ENCODE results near the gene PHF1.

The PHF1 gene

DNA sequence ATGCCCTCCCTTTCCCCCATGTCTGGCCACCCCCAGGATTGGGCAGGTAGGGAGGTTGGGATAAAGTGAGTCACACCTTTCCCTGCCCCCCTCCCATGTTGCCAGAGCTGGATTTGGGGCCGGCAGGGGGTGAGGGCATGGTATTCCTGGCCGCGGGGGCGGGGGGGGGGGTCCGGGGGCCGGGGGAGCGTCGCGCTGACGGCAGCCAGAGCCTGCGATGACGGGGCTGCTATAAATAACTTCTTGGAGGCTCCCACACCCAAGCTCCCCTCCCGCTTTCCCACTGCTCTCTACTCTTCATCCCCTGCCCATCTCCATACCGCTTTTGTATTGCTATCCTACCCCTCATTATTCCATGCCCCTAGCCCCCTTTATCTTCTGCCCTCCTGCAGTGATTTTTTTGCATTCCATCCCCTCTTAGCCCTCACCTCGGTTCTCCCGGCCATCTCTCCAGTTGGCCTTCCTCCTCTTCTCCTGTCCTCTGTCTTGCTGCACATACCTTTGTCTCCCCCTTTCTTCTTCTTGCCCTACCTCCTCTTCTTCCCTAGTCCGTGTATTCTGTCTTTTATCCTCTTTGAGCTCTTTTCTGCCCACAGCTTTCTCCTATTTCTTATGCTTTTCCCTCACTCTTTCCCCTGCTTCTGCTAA lies 22.9 kb downstream of the PHF1 start:
- DNase-seq, result no peak

DNA sequence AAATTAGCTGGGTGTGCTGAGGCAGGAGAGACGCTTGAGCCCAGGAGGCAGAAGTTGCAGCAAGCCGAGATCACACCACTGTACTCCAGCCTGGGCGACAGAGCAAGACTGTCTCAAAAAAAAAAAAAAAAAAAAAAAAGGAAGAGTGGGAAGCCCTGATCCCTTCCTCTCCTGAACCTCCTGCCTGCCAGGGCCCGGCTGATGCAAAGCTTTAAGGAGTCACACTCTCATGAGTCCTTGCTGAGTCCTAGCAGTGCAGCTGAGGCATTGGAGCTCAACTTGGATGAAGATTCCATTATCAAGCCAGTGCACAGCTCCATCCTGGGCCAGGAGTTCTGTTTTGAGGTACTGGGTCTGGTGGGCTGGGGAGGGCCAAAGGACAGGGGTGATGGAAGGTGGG lies 24.1 kb downstream of the PHF1 start:
- no peak for DNase-seq

DNA sequence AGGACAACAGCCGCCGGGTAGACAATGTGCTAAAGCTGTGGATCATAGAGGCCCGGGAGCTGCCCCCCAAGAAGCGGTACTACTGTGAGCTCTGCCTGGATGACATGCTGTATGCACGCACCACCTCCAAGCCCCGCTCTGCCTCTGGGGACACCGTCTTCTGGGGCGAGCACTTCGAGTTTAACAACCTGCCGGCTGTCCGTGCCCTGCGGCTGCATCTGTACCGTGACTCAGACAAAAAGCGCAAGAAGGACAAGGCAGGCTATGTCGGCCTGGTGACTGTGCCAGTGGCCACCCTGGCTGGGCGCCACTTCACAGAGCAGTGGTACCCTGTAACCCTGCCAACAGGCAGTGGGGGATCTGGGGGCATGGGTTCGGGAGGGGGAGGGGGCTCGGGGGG lies 26.9 kb downstream of the PHF1 start:
- DNase-seq, result no peak

- no peak for DNase-seq
Measured at GRCh38 chr6:33438978-33439594, 28.3 kb downstream of the PHF1 start.

DNA sequence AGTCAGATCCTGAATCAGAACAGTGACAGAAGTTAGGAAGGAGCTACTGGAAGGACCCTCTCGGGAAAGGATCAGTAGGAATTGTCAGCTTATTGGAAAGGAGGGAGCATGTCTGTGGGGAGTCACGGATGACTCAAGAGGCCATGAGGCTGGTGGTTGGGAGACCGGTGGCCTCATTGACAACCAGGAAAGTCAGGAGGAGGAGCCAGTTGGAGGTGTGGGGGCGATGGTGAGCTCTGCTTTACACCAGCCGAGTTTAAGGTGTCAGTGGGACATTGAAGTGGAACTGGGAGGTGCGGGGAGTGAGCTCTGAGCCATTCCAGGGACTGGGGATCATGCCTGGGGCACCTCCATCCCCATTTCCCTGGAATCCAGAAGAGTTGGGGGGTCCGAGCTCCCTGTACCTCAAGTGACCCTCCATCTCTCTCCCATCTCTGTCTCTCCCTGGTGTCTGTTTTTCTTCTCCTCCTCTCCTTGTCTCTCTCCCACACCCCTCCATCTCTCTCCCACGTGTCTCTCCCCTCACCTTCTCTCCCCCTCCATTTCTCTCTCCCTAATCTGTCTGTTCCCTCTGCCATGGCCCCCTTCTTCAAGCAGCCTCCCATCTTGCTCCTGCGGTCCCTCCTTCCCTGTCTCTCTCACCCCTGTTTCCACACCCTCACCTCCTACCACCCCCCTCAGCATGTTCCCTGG lies 29.3 kb downstream of the PHF1 start:
- DNase-seq, result no peak

- no peak for DNase-seq
Measured at GRCh38 chr6:33440649-33441309, 30.0 kb downstream of the PHF1 start.

GRCh38 chr6:33441457-33441856 lies 30.6 kb downstream of the PHF1 start:
- DNase-seq, result no peak

DNA sequence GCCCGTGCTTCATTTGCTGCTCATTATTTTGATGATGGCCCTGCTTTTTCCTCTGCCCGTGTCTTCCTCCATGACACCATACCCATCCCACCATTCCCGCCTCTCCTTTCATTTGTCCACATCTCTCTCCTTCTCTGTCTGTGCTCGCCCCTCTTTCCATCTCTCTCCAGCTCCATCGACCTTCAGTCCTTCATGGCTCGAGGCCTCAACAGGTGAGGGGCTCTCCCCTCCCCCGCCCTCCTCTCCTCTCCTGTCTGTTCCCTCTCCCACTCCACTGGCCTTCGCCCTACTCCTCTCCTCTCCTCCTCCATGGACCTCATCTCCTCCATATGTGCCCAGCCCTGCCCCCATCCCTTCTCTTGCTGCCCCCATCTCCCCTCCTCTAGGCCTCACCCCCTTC lies 31.5 kb downstream of the PHF1 start:
- DNase-seq, result no peak

GRCh38 chr6:33443025-33443424 lies 32.2 kb downstream of the PHF1 start:
- DNase-seq, result no peak

GRCh38 chr6:33443619-33444504 lies 33.0 kb downstream of the PHF1 start:
- DNase-seq, result no peak

DNA sequence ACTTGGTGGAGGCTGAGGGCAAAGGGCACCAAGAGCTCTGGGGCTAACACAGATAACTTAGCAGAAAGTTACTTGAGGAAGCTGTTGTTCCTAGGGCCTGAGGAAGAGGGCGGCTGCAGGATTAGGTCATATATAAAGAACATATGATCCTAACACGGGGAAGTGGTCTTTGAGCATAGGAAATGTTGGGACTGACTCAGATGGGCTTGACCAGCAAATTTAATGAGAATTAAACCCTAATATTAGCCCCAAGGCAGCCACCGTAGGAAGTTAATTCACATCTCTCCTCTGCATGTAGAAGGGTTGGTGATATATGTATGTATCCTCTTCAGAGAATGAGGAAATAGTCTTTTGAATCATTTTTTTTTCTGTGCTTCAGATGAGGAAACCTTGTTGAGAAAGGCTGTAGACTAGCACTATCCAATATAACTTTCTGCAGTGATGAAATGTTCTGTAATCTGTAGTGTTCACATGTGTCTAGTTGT lies 34.3 kb downstream of the PHF1 start:
- no peak for DNase-seq

DNA sequence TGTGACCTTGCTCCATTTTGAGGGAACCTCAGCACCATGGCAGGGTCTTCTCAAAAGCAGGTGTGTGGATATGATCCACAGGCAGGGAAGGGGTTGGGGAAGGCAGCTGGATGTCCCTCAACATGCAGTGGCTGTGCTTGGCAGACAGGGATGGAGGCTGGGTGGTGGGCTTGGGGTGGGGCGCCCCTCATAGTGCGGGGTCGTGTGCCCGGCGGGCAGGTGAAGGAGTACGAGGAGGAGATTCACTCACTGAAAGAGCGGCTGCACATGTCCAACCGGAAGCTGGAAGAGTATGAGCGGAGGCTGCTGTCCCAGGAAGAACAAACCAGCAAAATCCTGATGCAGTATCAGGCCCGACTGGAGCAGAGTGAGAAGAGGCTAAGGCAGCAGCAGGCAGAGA lies 35.5 kb downstream of the PHF1 start:
- no peak for DNase-seq

- DNase-seq, result no peak
Measured at GRCh38 chr6:33450434-33450833, 39.6 kb downstream of the PHF1 start.

DNA sequence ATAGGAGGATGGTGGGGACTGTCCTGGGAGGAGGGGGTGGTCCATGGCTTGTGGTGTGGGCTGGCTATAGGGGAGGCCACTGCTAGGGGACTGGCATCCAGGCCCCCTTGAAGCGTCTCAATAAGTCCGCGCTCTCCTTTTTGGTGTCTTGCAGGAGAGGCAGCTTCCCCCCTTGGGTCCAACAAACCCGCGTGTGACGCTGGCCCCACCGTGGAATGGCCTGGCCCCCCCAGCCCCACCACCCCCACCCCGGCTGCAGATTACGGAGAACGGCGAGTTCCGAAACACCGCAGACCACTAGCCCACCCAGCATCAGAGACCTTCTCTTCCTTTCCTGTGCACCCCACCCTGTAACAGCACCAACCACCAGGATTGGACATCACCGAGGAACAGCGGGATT lies 40.8 kb downstream of the PHF1 start:
- no peak for DNase-seq

DNA sequence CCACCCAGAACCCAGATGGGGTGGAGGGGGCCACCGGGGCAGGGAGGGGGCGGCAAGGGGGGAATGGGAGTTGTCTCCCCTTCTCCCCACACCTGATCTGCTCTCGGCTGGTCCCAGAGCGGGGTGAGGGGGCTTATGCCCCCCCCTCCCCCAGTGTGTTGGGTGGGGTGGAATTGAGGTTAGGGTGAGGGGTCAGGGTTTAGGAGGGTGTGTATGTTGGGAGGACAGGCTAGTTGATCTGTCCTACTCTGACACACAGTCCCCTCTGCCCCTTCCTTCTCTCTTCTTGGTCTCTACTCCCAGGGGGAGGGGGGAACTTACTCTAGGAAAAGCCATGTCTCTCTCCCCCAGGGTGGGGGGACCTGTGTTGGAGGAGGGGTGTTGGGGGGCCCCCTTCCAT lies 41.7 kb downstream of the PHF1 start:
- DNase-seq, result no peak

DNA sequence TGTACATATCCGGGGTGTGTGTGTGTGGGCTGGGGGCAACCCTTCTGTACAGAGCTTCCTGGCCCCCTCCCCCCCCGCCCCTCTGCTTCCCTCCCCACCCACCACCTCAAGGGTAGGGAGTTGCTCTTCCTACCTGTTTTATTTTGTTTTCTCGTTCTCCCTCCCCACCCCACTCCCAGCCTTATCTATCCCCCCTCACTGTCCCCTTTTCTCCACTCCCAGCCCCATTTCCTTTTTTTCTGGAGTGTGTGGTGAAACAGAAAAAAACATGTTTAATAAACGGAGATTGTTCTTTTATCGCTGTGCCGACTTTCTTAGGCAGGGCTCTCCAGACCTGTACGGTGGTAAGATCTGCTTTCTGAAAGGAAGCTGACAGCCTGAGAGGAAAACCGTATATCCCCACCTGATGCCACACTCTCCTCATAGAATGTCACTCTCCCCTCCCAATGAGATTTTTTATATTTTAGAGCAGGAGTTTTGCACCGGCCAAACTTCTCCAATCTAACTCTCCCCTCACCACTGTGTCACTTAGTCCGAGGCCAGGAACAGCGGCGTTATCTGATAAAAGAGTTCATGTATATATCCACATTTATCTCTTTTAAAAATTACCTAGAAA lies 42.7 kb downstream of the PHF1 start:
- DNase-seq, result no peak

- DNase-seq, result peak; percentile 94
Measured at GRCh38 chr6:33454009-33454946, 43.5 kb downstream of the PHF1 start, which contains the start of gene ZBTB9. ZBTB9 (plus strand) TSS chr6:33454576; CDS start chr6:33455101, 525 bp downstream.

DNA sequence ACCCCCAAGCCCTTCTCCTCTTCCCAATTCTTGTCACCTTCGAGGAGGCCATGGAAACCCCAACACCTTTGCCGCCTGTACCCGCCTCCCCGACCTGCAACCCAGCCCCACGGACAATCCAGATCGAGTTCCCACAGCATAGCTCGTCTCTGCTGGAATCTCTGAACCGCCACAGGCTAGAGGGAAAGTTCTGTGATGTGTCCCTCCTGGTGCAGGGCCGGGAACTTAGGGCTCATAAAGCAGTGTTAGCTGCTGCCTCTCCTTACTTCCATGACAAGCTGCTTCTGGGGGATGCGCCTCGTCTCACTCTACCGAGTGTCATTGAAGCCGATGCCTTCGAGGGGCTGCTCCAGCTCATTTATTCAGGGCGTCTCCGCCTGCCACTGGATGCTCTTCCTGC lies 44.2 kb downstream of the PHF1 start:
- no peak for DNase-seq

DNA sequence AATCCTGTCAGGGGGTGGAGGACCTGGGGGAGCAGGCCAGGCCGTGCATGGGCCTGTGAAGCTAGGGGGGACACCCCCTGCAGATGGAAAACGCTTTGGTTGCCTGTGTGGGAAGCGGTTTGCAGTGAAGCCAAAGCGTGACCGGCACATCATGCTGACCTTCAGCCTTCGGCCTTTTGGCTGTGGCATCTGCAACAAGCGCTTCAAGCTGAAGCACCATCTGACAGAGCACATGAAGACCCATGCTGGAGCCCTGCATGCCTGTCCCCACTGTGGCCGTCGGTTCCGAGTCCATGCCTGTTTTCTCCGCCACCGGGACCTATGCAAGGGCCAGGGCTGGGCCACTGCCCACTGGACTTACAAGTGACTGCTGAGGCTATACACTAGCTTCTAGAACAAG lies 45.3 kb downstream of the PHF1 start:
- no peak for DNase-seq

DNA sequence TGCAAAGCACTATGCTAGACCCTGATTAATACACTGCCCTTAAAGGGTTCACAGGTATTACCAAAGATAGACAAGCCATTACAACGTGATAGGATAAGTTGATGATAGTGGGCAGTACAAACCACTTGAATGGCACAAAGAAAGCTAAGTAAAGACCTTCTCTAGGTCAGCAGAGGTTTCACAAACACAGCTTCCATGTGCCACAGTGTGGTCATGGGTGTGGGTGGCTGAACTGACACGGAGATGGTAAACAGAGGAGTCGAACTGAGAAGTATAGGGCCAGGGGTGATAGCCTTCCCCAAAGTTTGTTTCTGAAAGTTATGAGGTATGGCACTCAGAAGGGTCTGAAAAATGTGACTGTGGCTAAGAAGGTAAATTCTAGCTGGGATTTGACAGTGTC lies 47.9 kb downstream of the PHF1 start:
- no peak for DNase-seq

DNA sequence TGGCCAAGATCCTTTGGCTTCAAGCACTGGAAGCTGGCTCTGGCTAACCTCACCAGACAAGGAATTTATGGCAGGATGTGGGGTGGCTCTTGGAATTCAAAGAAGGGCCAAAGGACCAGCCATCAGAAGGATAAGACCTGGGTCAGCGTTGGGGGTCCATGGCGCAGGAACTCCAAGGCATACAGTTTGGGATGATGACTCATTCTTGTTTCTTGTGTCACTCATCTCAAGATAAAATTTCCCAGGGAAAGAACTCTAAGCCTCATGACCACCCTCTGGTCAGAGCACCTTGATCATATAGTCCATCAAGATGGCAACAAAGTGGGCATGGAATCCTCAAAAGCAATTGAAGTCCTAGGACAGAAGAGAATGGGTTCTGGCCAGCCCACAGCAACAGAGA lies 48.4 kb downstream of the PHF1 start:
- no peak for DNase-seq
